Activated CD4-positive, alpha-beta T cell treated with anti-CD3 and anti-CD28 coated beads, Interleukin-2, Interleukin-6, amounts not matched to agents 100 ng/mL and 50 ng/mL, durations not matched to agents 16 hours and 8 hours (primary cell): ENCODE results near the gene GMEB2.
A peak's percentile ranks its signal among the peaks of the same experiment; 100 is the strongest.
"Not testable (repeated sequence)": the region's sequence is repeated elsewhere in the genome, so short reads cannot be mapped to it uniquely, and the experiment has no call there.

Experiments used
- DNase-seq: peaks from one replicate; pipeline ENCODE4 v3.0.0-alpha.2; 2020

The GMEB2 gene

GRCh38 chr20:63656451-63656850, 29.6 kb upstream of the GMEB2 start:
- DNase-seq = no peak

GRCh38 chr20:63655249-63655648, 28.3 kb upstream of the GMEB2 start:
- no peak for DNase-seq

- no peak for DNase-seq
These were observed 27.2 kb upstream of the GMEB2 start for GRCh38 chr20:63653974-63654668.

GRCh38 chr20:63653041-63653973, 26.4 kb upstream of the GMEB2 start, which contains the start of gene STMN3:
STMN3 (minus strand) TSS chr20:63653424; CDS start chr20:63653345, 79 bp downstream.
- peak; percentile 60 for DNase-seq

- no peak for DNase-seq
These were observed 25.5 kb upstream of the GMEB2 start for GRCh38 chr20:63652192-63652980.

- DNase-seq = no peak
These were observed 25.0 kb upstream of the GMEB2 start for GRCh38 chr20:63651942-63652191.

GRCh38 chr20:63650486-63650885, 23.6 kb upstream of the GMEB2 start:
- DNase-seq = not testable (repeated sequence)

GRCh38 chr20:63648895-63649589, 22.1 kb upstream of the GMEB2 start:
- DNase-seq = no peak

- no peak for DNase-seq
These were observed 21.3 kb upstream of the GMEB2 start for GRCh38 chr20:63648190-63648589.

- no peak for DNase-seq
These were observed 18.3 kb upstream of the GMEB2 start for GRCh38 chr20:63645218-63645617.

- DNase-seq = no peak
These were observed 17.0 kb upstream of the GMEB2 start for GRCh38 chr20:63643946-63644345.

- DNase-seq = no peak
These were observed 16.6 kb upstream of the GMEB2 start for GRCh38 chr20:63643499-63643898.

- no peak for DNase-seq
These were observed 15.8 kb upstream of the GMEB2 start for GRCh38 chr20:63642527-63643247.

GRCh38 chr20:63641792-63642523, 15.1 kb upstream of the GMEB2 start:
- peak; percentile 97 for DNase-seq

- peak; percentile 61 for DNase-seq
These were observed 14.4 kb upstream of the GMEB2 start for GRCh38 chr20:63641146-63641791.

GRCh38 chr20:63640686-63641085, 13.8 kb upstream of the GMEB2 start:
- DNase-seq = not testable (repeated sequence)

GRCh38 chr20:63640086-63640485, 13.2 kb upstream of the GMEB2 start:
- DNase-seq = no peak

- DNase-seq = peak; percentile 80
These were observed 12.4 kb upstream of the GMEB2 start for GRCh38 chr20:63639093-63639975.

- no peak for DNase-seq
These were observed 10.1 kb upstream of the GMEB2 start for GRCh38 chr20:63636752-63637628.
